HG02981 (cell line): Measurements from ENCODE around the gene POGZ.

ENCODE experiments used
- ATAC-seq: cut with Tn5 transposase; IDR thresholded peaks from one replicate; pipeline ENCODE4 v1.9.1; 2021; ENCODE audit warnings: mild to moderate bottlenecking, moderate library complexity; ENCODE audit not compliant: unreplicated experiment

Gene POGZ

GRCh38 chr1:151459331-151460046 lies at the start of gene POGZ:
POGZ (minus strand) TSS chr1:151459494; CDS start chr1:151442204, 17,290 bp downstream.
- peak; percentile 62 for ATAC-seq

GRCh38 chr1:151508833-151509232 lies 49.5 kb upstream of the POGZ start:
- ATAC-seq = no peak

- ATAC-seq = no peak
These were observed 45.5 kb upstream of the POGZ start for GRCh38 chr1:151504759-151505158.

- ATAC-seq = no peak
These were observed 45.0 kb upstream of the POGZ start for GRCh38 chr1:151504252-151504651.

- ATAC-seq = no peak
These were observed 43.8 kb upstream of the POGZ start for GRCh38 chr1:151502859-151503780.

GRCh38 chr1:151502035-151502700 lies 42.9 kb upstream of the POGZ start:
- ATAC-seq = no peak

- ATAC-seq = no peak
These were observed 42.2 kb upstream of the POGZ start for GRCh38 chr1:151501474-151501873.

GRCh38 chr1:151499930-151500329 lies 40.6 kb upstream of the POGZ start:
- no peak for ATAC-seq

GRCh38 chr1:151499365-151499764 lies 40.1 kb upstream of the POGZ start:
- no peak for ATAC-seq

GRCh38 chr1:151495316-151495715 lies 36.0 kb upstream of the POGZ start:
- ATAC-seq = no peak

GRCh38 chr1:151494741-151495281 lies 35.5 kb upstream of the POGZ start:
- ATAC-seq = no peak

GRCh38 chr1:151493042-151493441 lies 33.7 kb upstream of the POGZ start:
- no peak for ATAC-seq

- ATAC-seq = no peak
These were observed 32.8 kb upstream of the POGZ start for GRCh38 chr1:151492120-151492519.

- ATAC-seq = no peak
These were observed 32.3 kb upstream of the POGZ start for GRCh38 chr1:151491641-151492040.

GRCh38 chr1:151486557-151486956 lies 27.3 kb upstream of the POGZ start:
- no peak for ATAC-seq

- ATAC-seq = no peak
These were observed 26.5 kb upstream of the POGZ start for GRCh38 chr1:151485685-151486255.

- ATAC-seq = no peak
These were observed 22.7 kb upstream of the POGZ start for GRCh38 chr1:151482017-151482416.

GRCh38 chr1:151479462-151479861 lies 20.2 kb upstream of the POGZ start:
- no peak for ATAC-seq

GRCh38 chr1:151478923-151479322 lies 19.6 kb upstream of the POGZ start:
- no peak for ATAC-seq

- no peak for ATAC-seq
These were observed 19.0 kb upstream of the POGZ start for GRCh38 chr1:151478140-151478812.
